HEK293T (cell line): Measurements from ENCODE around the gene NR6A1.

Experiments
- FOXA1 ChIP-seq: fragments of 450-650 bp; IDR thresholded peaks from 2 replicates; pipeline ENCODE4 v1.6.1; 2016; ENCODE audit warnings: mild to moderate bottlenecking
- FOXM1 ChIP-seq: fragments of 450-650 bp; IDR thresholded peaks from 2 replicates; pipeline ENCODE4 v1.6.1; 2017; ENCODE audit warnings: mild to moderate bottlenecking, borderline replicate concordance
- SP1 ChIP-seq: fragments of 450-650 bp; IDR thresholded peaks from 2 replicates; pipeline ENCODE4 v1.6.1; 2017
- TARDBP ChIP-seq: fragments of 450-650 bp; IDR thresholded peaks from 2 replicates; pipeline ENCODE4 v1.6.1; 2016
- ZNF384 ChIP-seq: fragments of 450-650 bp; IDR thresholded peaks from 2 replicates; pipeline ENCODE4 v1.6.1; 2016

DNA sequence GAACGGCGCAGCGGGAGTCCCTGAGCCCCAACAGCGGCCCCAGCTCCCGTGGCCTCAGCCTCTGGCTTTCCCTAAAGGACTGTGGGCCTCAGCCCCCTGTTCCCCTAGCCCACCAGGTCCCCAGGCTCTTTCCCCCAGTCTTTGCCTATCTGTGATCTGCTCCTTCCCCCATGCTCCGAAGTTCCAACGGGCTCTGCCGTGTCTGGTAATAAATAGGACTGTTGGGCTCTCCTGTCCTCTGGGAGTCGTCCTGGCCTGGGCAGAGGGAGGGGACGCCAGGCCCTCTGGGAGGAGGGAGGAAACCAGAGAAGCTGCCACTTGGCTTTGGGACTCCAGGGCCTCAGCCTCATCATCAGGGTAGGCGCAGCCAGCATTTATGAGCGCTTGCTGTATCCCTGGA lies 292.8 kb downstream of the NR6A1 start:
- TF ChIP-seq FOXM1 (no peak), ZNF384 (no peak), SP1 (no peak), TARDBP (no peak), FOXA1 (no peak)
